Measurements from ENCODE around the gene ANKRD33B.
"Not testable (repeated sequence)": the region's sequence is repeated elsewhere in the genome, so short reads cannot be mapped to it uniquely, and the experiment has no call there.

GRCh38 chr5:10664180-10664769 is 100.4 kb downstream of the ANKRD33B start:
- not testable (repeated sequence) for TF ChIP-seq ZNF160 (CRISPR knock-in tag; IDR thresholded peaks at IDR 0.05); NFE2 (CRISPR knock-in tag; IDR thresholded peaks at IDR 0.05); ZBTB7B (CRISPR knock-in tag; IDR thresholded peaks at IDR 0.05); ATF1 (CRISPR knock-in tag; IDR thresholded peaks at IDR 0.05); EP300 (IDR thresholded peaks at IDR 0.05; ENCODE audit: low read depth in 2 of 2, low read length in 2 of 2); EP300 (CRISPR knock-in tag; IDR thresholded peaks at IDR 0.05; ENCODE audit: borderline replicate concordance); CCDC6 (CRISPR knock-in tag; IDR thresholded peaks at IDR 0.05); CHD4 (IDR thresholded peaks at IDR 0.05; ENCODE audit: borderline replicate concordance, low read length); NR2C2 (CRISPR knock-in tag; IDR thresholded peaks at IDR 0.05; ENCODE audit: borderline replicate concordance); PRDM10 (CRISPR knock-in tag; IDR thresholded peaks at IDR 0.05; ENCODE audit: low read depth); ZNF468 (CRISPR knock-in tag; IDR thresholded peaks at IDR 0.05); CTCF (CRISPR knock-in tag; IDR thresholded peaks at IDR 0.05); CEBPB (IDR thresholded peaks at IDR 0.05; ENCODE audit: borderline replicate concordance, low read depth, low read length); USF2 (IDR thresholded peaks at IDR 0.05; ENCODE audit: low read depth, low read length); USF2 (CRISPR knock-in tag; IDR thresholded peaks at IDR 0.05; ENCODE audit: borderline replicate concordance)
